IMR-90 (cell line): ENCODE data around the gene SNED1. TPM values are rescaled to one million over a fixed set of nuclear protein-coding genes. Genes with fewer than 3 reads are reported as not detected.

Source experiments
- ATAC-seq: fragments of 200-7000 bp; cut with Tn5 transposase; 2 replicates; pipeline ENCODE4 v1.9.1; 2020; ENCODE audit warnings: low read depth, mild to moderate bottlenecking, moderate library complexity
- BruUV-seq: library from RNA; stranded (reverse); fragments of 400-500 nt; replicated peaks from 2 replicates; lab custom pipeline; 2021; lab: Mats Ljungman, UMichigan
- CTCF ChIA-PET: fragments of 300-600 bp; formaldehyde crosslinking; extraction: SDS; loops from one replicate; lab custom pipeline; 2021; ENCODE audit warnings: antibody characterized with exemption; lab: Yijun Ruan, JAX
- POLR2A ChIA-PET: fragments of 300-600 bp; sonication (Branson Sonifier 250); formaldehyde crosslinking; loops from one replicate; lab custom pipeline; 2022; ENCODE audit warnings: antibody characterized with exemption; ENCODE audit not compliant: unreplicated experiment; lab: Charles Lee
- DNase-seq: peaks from one replicate; pipeline ENCODE4 v3.0.0; 2013
- H2AFZ ChIP-seq: replicated peaks from 2 replicates; pipeline ENCODE3; 2013; ENCODE audit warnings: low read length, mild to moderate bottlenecking; ENCODE audit not compliant: poor library complexity
- H2AK5ac ChIP-seq: 2 replicates; pipeline ENCODE4 v1.6.1; 2013; ENCODE audit warnings: low read depth, low read length, inconsistent platforms
- H2AK9ac ChIP-seq: replicated peaks from 2 replicates; pipeline ENCODE3; 2013; ENCODE audit warnings: mild to moderate bottlenecking, low read depth, low read length, moderate library complexity; ENCODE audit not compliant: poor library complexity
- H2BK120ac ChIP-seq: 2 replicates; pipeline ENCODE4 v1.6.1; 2013; ENCODE audit warnings: low read depth, low read length, inconsistent platforms
- H2BK15ac ChIP-seq: 3 replicates; pipeline ENCODE4 v1.6.1; 2013; ENCODE audit warnings: low read depth, low read length, inconsistent platforms
- H2BK20ac ChIP-seq: 2 replicates; pipeline ENCODE4 v1.6.1; 2013; ENCODE audit warnings: low read depth, mild to moderate bottlenecking, inconsistent platforms, low read length, moderate library complexity
- H2BK5ac ChIP-seq: 2 replicates; pipeline ENCODE4 v1.6.1; 2013; ENCODE audit warnings: mild to moderate bottlenecking, low read depth, low read length, inconsistent platforms; ENCODE audit not compliant: poor library complexity, severe bottlenecking
- H3K14ac ChIP-seq: replicated peaks from 2 replicates; pipeline ENCODE4 v1.6.1; 2013; ENCODE audit warnings: low read depth, low read length, inconsistent platforms
- H3K18ac ChIP-seq: 2 replicates; pipeline ENCODE4 v1.6.1; 2013; ENCODE audit warnings: low read depth, low read length, control low read depth
- H3K23ac ChIP-seq: 2 replicates; pipeline ENCODE4 v1.6.1; 2013; ENCODE audit warnings: low read depth, low read length, inconsistent platforms
- H3K27ac ChIP-seq: 2 replicates; pipeline ENCODE4 v1.5.1; 2013; ENCODE audit warnings: mild to moderate bottlenecking, control low read depth, low read length; ENCODE audit not compliant: insufficient read depth
- H3K27me3 ChIP-seq: 2 replicates; pipeline ENCODE4 v1.6.1; 2013; ENCODE audit warnings: low read length; ENCODE audit not compliant: control insufficient read depth, insufficient read depth
- H3K36me3 ChIP-seq: 2 replicates; pipeline ENCODE4 v1.6.1; 2013; ENCODE audit warnings: low read length, mixed read lengths; ENCODE audit not compliant: control insufficient read depth, insufficient read depth
- H3K4ac ChIP-seq: 2 replicates; pipeline ENCODE4 v1.6.1; 2013; ENCODE audit warnings: low read depth, low read length, inconsistent platforms
- H3K4me1 ChIP-seq: 2 replicates; pipeline ENCODE4 v1.6.1; 2013; ENCODE audit warnings: low read length, mixed read lengths; ENCODE audit not compliant: control insufficient read depth, insufficient read depth
- H3K4me2 ChIP-seq: 2 replicates; pipeline ENCODE4 v1.6.1; 2013; ENCODE audit warnings: low read depth, mild to moderate bottlenecking, control low read depth, low read length, moderate library complexity
- H3K4me3 ChIP-seq: 2 replicates; pipeline ENCODE4 v1.5.1; 2013; ENCODE audit warnings: low read depth, mild to moderate bottlenecking, control low read depth, low read length, moderate library complexity; ENCODE audit not compliant: insufficient read depth
- H3K56ac ChIP-seq: 2 replicates; pipeline ENCODE4 v1.6.1; 2013; ENCODE audit warnings: low read length, inconsistent platforms; ENCODE audit not compliant: insufficient read depth; ENCODE audit errors: extremely low read depth
- H3K79me1 ChIP-seq, 2 experiments: 2 replicates each; pipeline ENCODE4 v1.6.1; 2013; ENCODE audit warnings: low read length in 2 of 2, inconsistent platforms in 1 of 2, low read depth in 1 of 2
- H3K9ac ChIP-seq: 2 replicates; pipeline ENCODE4 v1.6.1; 2013; ENCODE audit warnings: low read depth, low read length, control low read depth
- H3K9me1 ChIP-seq: 2 replicates; pipeline ENCODE4 v1.6.1; 2013; ENCODE audit warnings: low read length, inconsistent platforms; ENCODE audit not compliant: insufficient read depth
- H3K9me3 ChIP-seq: 2 replicates; pipeline ENCODE4 v1.6.1; 2013; ENCODE audit warnings: low read length; ENCODE audit not compliant: control insufficient read depth, insufficient read depth
- H4K20me1 ChIP-seq: 2 replicates; pipeline ENCODE4 v1.6.1; 2013; ENCODE audit warnings: low read length, inconsistent platforms; ENCODE audit not compliant: insufficient read depth
- H4K5ac ChIP-seq: 2 replicates; pipeline ENCODE4 v1.6.1; 2013; ENCODE audit warnings: mild to moderate bottlenecking, low read depth, low read length, control low read depth
- H4K8ac ChIP-seq, 2 experiments: 2 replicates each; pipeline ENCODE4 v1.6.1; 2013; ENCODE audit warnings: low read depth in 2 of 2, low read length in 2 of 2, control low read depth in 1 of 2, inconsistent platforms in 1 of 2
- H4K91ac ChIP-seq: 2 replicates; pipeline ENCODE4 v1.6.1; 2013; ENCODE audit warnings: low read depth, low read length, inconsistent platforms; ENCODE audit not compliant: insufficient read depth
- BHLHE40 ChIP-seq: fragments of 150-350 bp; IDR thresholded peaks from 2 replicates; pipeline ENCODE4 v1.6.1; 2016; ENCODE audit warnings: mild to moderate bottlenecking, low read depth, low read length
- MAFK ChIP-seq: IDR thresholded peaks from 2 replicates; pipeline ENCODE4 v1.6.1; 2012; ENCODE audit warnings: low read depth, low read length, improper control_type of control experiment
- MAZ ChIP-seq: IDR thresholded peaks from 2 replicates; pipeline ENCODE4 v1.6.1; 2012; ENCODE audit warnings: low read depth, mild to moderate bottlenecking, low read length, improper control_type of control experiment, moderate library complexity, borderline replicate concordance
- MXI1 ChIP-seq: IDR thresholded peaks from 2 replicates; pipeline ENCODE4 v1.6.1; 2012; ENCODE audit warnings: low read depth, mild to moderate bottlenecking, low read length, moderate library complexity, borderline replicate concordance
- NFE2L2 ChIP-seq: fragments of 150-350 bp; IDR thresholded peaks from 2 replicates; pipeline ENCODE4 v1.6.1; 2016; ENCODE audit warnings: low read depth, mild to moderate bottlenecking, low read length
- POLR2A ChIP-seq: IDR thresholded peaks from 2 replicates; pipeline ENCODE4 v1.6.1; 2012; ENCODE audit warnings: mild to moderate bottlenecking, low read depth, low read length
- RAD21 ChIP-seq: IDR thresholded peaks from 2 replicates; pipeline ENCODE4 v1.6.1; 2012; ENCODE audit warnings: low read length, improper control_type of control experiment
- SMC3 ChIP-seq: fragments of 150-350 bp; IDR thresholded peaks from 2 replicates; pipeline ENCODE4 v1.6.1; 2016; ENCODE audit warnings: low read depth, mild to moderate bottlenecking, antibody characterized with exemption, low read length, moderate library complexity
- WGBS, 2 experiments: methylation state at CpG; one replicate each; pipeline versions ENCODE4 v1.1.5 to v1.1.7; 2013; ENCODE audit warnings: missing lambda C conversion rate in 2 of 2; ENCODE audit not compliant: insufficient read length in 1 of 2; ENCODE audit errors: extremely low coverage in 2 of 2; 5-methylcytosine and 5-hydroxymethylcytosine counted together
- dilution Hi-C: fragments of 300-500 bp; cut with HindIII; formaldehyde crosslinking; loops from one replicate; pipeline ENCODE4 v1.14.3; 2018; ENCODE audit warnings: low sequenced_read_pairs; ENCODE audit not compliant: unreplicated experiment
- in situ Hi-C: fragments of 300-500 bp; cut with MboI; formaldehyde crosslinking; loops from 3 replicates; pipeline ENCODE4 v1.14.3; 2019; ENCODE audit warnings: low sequenced_read_pairs, inconsistent platforms, mixed read lengths
- intact Hi-C: fragments of 100-400 bp; cut with micrococcal nuclease; formaldehyde crosslinking; loops from 2 replicates; pipeline ENCODE4 v1.10.0; 2022
- polyA plus RNA-seq, 3 experiments: library from polyadenylated mRNA; depleted of rRNA; stranded (reverse); fragments of >200 nt; gene quantifications; 2 replicates each; pipeline ENCODE4 v1.2.3, GENCODE V29; 2012; ENCODE audit warnings: low replicate concordance in 1 of 3
- total RNA-seq: library from RNA; depleted of rRNA; stranded (reverse); fragments of >200 nt; gene quantifications from 2 replicates; pipeline ENCODE4 v1.2.3, GENCODE V29; 2012
- TF ChIP-seq, protein P1 (sequence below): fragments of 150-350 bp; IDR thresholded peaks from 2 replicates; pipeline ENCODE4 v1.6.1; 2016; ENCODE audit warnings: low read depth, mild to moderate bottlenecking, low read length, moderate library complexity, borderline replicate concordance
- TF ChIP-seq, protein P2 (sequence below): conservative IDR thresholded peaks from 2 replicates; pipeline ENCODE4 v1.5.1; 2012; ENCODE audit warnings: mild to moderate bottlenecking, low read depth, low read length, improper control_type of control experiment

Gene SNED1
- total and polyA plus RNA-seq, 2 of the 4 experiments (the other 2 are of a cell fraction), result 1.1 to 3.4 TPM

DNA sequence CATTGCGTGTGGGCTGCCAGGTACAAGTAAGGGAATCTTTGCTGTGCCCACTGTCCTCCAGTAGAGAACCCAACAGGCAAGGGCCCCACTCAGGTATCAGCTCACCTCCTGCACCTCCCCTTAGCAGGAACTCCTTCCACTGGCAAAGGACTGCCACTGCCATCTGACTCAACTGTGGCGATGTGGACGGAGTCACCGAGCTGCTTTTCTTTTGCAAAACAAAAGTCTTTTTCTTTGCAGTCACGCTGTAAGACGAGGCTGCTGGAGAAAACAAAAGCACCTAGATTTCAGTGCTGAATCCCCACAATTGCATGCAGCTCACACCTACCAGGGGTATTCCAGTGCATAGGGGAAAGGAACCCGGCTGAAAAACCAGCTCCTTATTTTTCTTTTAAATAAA, 95.8 kb downstream of the SNED1 start:
- dilution Hi-C loops (no loop called here), intact Hi-C loops (no loop called here), in situ Hi-C loops (no loop called here)
- Histone ChIP-seq H3K4me1 (no peaks in the 10 kb centered on the region), H3K9me3 (no peaks in the 10 kb centered on the region), H3K27ac (no peak overlapping the region), H4K91ac (no peak overlapping the region), H3K4me2 (no peak overlapping the region), H3K4ac (no peak overlapping the region), H3K14ac (no peak overlapping the region), H3K36me3 (peaks cover 46% of the 10 kb centered on the region), H3K27me3 (no peaks in the 10 kb centered on the region), H2AK5ac (no peak overlapping the region), H3K79me1 (peaks cover 10 to 15% of the 10 kb centered on the region in 2 experiments), H3K9me1 (0 out of 2 replicates have a peak, but pooled peaks cover 3% of the 10 kb centered on the region), H3K23ac (no peak overlapping the region), H2AFZ (no peak overlapping the region), H4K5ac (no peak overlapping the region), H3K9ac (no peak overlapping the region), H4K8ac (no peak overlapping the region), H4K20me1 (0 out of 2 replicates have a peak, but pooled peaks cover 2% of the 10 kb centered on the region), H3K4me3 (no peak overlapping the region), H2AK9ac (no peak overlapping the region), H2BK15ac (no peak overlapping the region), H2BK20ac (no peak overlapping the region), H2BK5ac (no peak overlapping the region), H2BK120ac (no peak overlapping the region), H3K18ac (no peak overlapping the region), H3K56ac (no peak overlapping the region)
- no peak for ATAC-seq
- DNase-seq, result no peak
- TF ChIP-seq MXI1 (no peak), POLR2A (no peak), RAD21 (no peak), SMC3 (no peak), MAZ (no peak), NFE2L2 (no peak), MAFK (no peak), BHLHE40 (no peak)
- TF ChIP-seq, protein P1, sequence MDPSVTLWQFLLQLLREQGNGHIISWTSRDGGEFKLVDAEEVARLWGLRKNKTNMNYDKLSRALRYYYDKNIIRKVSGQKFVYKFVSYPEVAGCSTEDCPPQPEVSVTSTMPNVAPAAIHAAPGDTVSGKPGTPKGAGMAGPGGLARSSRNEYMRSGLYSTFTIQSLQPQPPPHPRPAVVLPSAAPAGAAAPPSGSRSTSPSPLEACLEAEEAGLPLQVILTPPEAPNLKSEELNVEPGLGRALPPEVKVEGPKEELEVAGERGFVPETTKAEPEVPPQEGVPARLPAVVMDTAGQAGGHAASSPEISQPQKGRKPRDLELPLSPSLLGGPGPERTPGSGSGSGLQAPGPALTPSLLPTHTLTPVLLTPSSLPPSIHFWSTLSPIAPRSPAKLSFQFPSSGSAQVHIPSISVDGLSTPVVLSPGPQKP, result no peak
- TF ChIP-seq, protein P2, sequence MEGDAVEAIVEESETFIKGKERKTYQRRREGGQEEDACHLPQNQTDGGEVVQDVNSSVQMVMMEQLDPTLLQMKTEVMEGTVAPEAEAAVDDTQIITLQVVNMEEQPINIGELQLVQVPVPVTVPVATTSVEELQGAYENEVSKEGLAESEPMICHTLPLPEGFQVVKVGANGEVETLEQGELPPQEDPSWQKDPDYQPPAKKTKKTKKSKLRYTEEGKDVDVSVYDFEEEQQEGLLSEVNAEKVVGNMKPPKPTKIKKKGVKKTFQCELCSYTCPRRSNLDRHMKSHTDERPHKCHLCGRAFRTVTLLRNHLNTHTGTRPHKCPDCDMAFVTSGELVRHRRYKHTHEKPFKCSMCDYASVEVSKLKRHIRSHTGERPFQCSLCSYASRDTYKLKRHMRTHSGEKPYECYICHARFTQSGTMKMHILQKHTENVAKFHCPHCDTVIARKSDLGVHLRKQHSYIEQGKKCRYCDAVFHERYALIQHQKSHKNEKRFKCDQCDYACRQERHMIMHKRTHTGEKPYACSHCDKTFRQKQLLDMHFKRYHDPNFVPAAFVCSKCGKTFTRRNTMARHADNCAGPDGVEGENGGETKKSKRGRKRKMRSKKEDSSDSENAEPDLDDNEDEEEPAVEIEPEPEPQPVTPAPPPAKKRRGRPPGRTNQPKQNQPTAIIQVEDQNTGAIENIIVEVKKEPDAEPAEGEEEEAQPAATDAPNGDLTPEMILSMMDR, result no peak
- no TSS peak for BruUV-seq
- CTCF ChIA-PET, result no interaction called here
- 100% methylated on average over 3 of the region's 7 CpGs; no CpG with 5 or more reads in 1 of the 2 experiments for WGBS, 2 experiments
- POLR2A ChIA-PET, result no interaction called here
